A549 treated with AZD9567 at 1 μM for 4 hours (cell line): Measurements from ENCODE around the gene ABCB6. TPM values are rescaled to one million over a fixed set of nuclear protein-coding genes. Genes with fewer than 3 reads are reported as not detected.

Source experiments
- total RNA-seq: library from RNA; stranded (reverse); fragments of 200-300 nt; extraction: Qiagen RNA extraction; gene quantifications from 5 replicates; pipeline ENCODE4 v1.2.3, GENCODE V29; 2022; ENCODE audit not compliant: insufficient read depth

ABCB6 gene
- total RNA-seq, 1 experiment from 2014 or later: 31.1 TPM

Other genes with a start within 250 kb of the ABCB6 start
- 0.03 TPM in 1 of 5 replicates, not detected in the others for gene FEV, start 233.8 kb downstream of the ABCB6 start, total RNA-seq
- not detected in 5 replicates for gene CRYBA2, start 225.5 kb downstream of the ABCB6 start, total RNA-seq
- gene CFAP65, start 177.4 kb downstream of the ABCB6 start, total RNA-seq: 0.13 to 0.22 TPM (median 0.18 TPM) in 4 of 5 replicates, not detected in the other
- 0.27 to 0.62 TPM (median 0.46 TPM) in 4 of 5 replicates, not detected in the other for gene IHH, start 158.0 kb downstream of the ABCB6 start, total RNA-seq
- 14.5 to 40.0 TPM (median 16.5 TPM) in 5 replicates for gene NHEJ1, start 58.1 kb downstream of the ABCB6 start, total RNA-seq
- 0.68 to 1.2 TPM (median 0.92 TPM) in 4 of 5 replicates, not detected in the other for gene SLC23A3, start 48.9 kb downstream of the ABCB6 start, total RNA-seq
- gene CNPPD1, start 42.0 kb downstream of the ABCB6 start, total RNA-seq: 42.4 to 47.3 TPM (median 45.6 TPM) in 5 replicates
- 61.8 to 86.6 TPM (median 81.2 TPM) in 5 replicates for gene RETREG2, start 40.7 kb downstream of the ABCB6 start, total RNA-seq
- gene ZFAND2B, start 12.2 kb downstream of the ABCB6 start, total RNA-seq: 19.0 to 24.6 TPM (median 21.7 TPM) in 5 replicates
- gene ATG9A, start 10.7 kb upstream of the ABCB6 start, total RNA-seq: 37.4 to 46.2 TPM (median 40.8 TPM) in 5 replicates
- gene ANKZF1, start 10.8 kb upstream of the ABCB6 start, total RNA-seq: 14.6 to 31.0 TPM (median 19.9 TPM) in 5 replicates
- gene GLB1L, start 26.5 kb upstream of the ABCB6 start, total RNA-seq: 5.6 to 7.1 TPM (median 5.9 TPM) in 5 replicates
- gene STK16, start 26.5 kb upstream of the ABCB6 start, total RNA-seq: 23.5 to 31.2 TPM (median 28.5 TPM) in 5 replicates
- gene TUBA4B, start 34.3 kb upstream of the ABCB6 start, total RNA-seq: 0.13 to 0.22 TPM (median 0.19 TPM) in 4 of 5 replicates, not detected in the other
- 242 to 422 TPM (median 253 TPM) in 5 replicates for gene TUBA4A, start 35.0 kb upstream of the ABCB6 start, total RNA-seq
- gene DNAJB2, start 60.4 kb upstream of the ABCB6 start, total RNA-seq: 26.0 to 41.0 TPM (median 35.4 TPM) in 5 replicates
- 0.92 to 1.8 TPM (median 1.1 TPM) in 4 of 5 replicates, not detected in the other for gene PTPRN, start 90.4 kb upstream of the ABCB6 start, total RNA-seq
- not detected in 5 replicates for gene RESP18, start 113.8 kb upstream of the ABCB6 start, total RNA-seq
- gene DNPEP, start 169.0 kb upstream of the ABCB6 start, total RNA-seq: 62.7 to 99.5 TPM (median 71.7 TPM) in 5 replicates
- 0.03 to 0.27 TPM (median 0.15 TPM) in 3 of 5 replicates, not detected in the others for gene DES, start 199.4 kb upstream of the ABCB6 start, total RNA-seq
- 4.7 to 7.8 TPM (median 6.5 TPM) in 5 replicates for gene SPEG, start 215.9 kb upstream of the ABCB6 start, total RNA-seq